ENCODE data around the gene TMSB10. TPM values are rescaled to one million over a fixed set of nuclear protein-coding genes. Genes with fewer than 3 reads are reported as not detected.
"Not testable (repeated sequence)": the region's sequence is repeated elsewhere in the genome, so short reads cannot be mapped to it uniquely, and the experiment has no call there.

The TMSB10 gene
- total and polyA plus RNA-seq, 9 donors = 1,195 to 3,326 (median 1,572) TPM

GRCh38 chr2:84865181-84865783 lies 40.2 kb upstream of the TMSB10 start:
- WGBS (ENCODE audit: insufficient coverage) = 70% methylated on average over 2 of the region's 6 CpGs
- DNase-seq = peak; percentile 23

GRCh38 chr2:84866122-84866521 lies 39.3 kb upstream of the TMSB10 start:
- no peak overlapping the region for H3K27ac ChIP-seq (ENCODE audit: low read length)
- H3K4me3 ChIP-seq (ENCODE audit: low read length) = no peak overlapping the region
- H3K27me3 ChIP-seq (ENCODE audit: control insufficient read depth, insufficient read depth, low read length) = peaks cover 8% of the 10 kb centered on the region
- 43% methylated on average over 1 of the region's 3 CpGs for WGBS (ENCODE audit: insufficient coverage)
- no peaks in the 10 kb centered on the region for H3K9me3 ChIP-seq (replicated peaks; ENCODE audit: control insufficient read depth, low read depth, low read length)
- no peaks in the 10 kb centered on the region for H3K36me3 ChIP-seq (ENCODE audit: control insufficient read depth, insufficient read depth, low read length)
- H3K4me1 ChIP-seq (ENCODE audit: control insufficient read depth, insufficient read depth, low read length) = no peaks in the 10 kb centered on the region
- no peak for DNase-seq

More at GRCh38 chr2:84865181-84865783, 40.2 kb upstream of the TMSB10 start:
- Histone ChIP-seq H3K9me3 (replicated peaks; ENCODE audit: control insufficient read depth, low read depth, low read length) (no peaks in the 10 kb centered on the region), H3K27me3 (ENCODE audit: control insufficient read depth, insufficient read depth, low read length) (peaks cover 7% of the 10 kb centered on the region), H3K4me3 (ENCODE audit: low read length) (no peak overlapping the region), H3K27ac (ENCODE audit: low read length) (no peak overlapping the region), H3K4me1 (ENCODE audit: control insufficient read depth, insufficient read depth, low read length) (no peaks in the 10 kb centered on the region), H3K36me3 (ENCODE audit: control insufficient read depth, insufficient read depth, low read length) (no peaks in the 10 kb centered on the region)

GRCh38 chr2:84868327-84868726 lies 37.1 kb upstream of the TMSB10 start:
- H3K4me1 ChIP-seq (ENCODE audit: control insufficient read depth, insufficient read depth, low read length); H3K27me3 ChIP-seq (ENCODE audit: control insufficient read depth, insufficient read depth, low read length); H3K36me3 ChIP-seq (ENCODE audit: control insufficient read depth, insufficient read depth, low read length); H3K27ac ChIP-seq (ENCODE audit: low read length); H3K4me3 ChIP-seq (ENCODE audit: low read length); DNase-seq; H3K9me3 ChIP-seq (replicated peaks; ENCODE audit: control insufficient read depth, low read depth, low read length): not testable (repeated sequence)
- WGBS (ENCODE audit: insufficient coverage) = no CpG with 5 or more reads among the region's 4 CpGs

- H3K4me3 ChIP-seq (ENCODE audit: low read length) = no peak overlapping the region
- no peak for DNase-seq
- WGBS (ENCODE audit: insufficient coverage) = 95% methylated on average over 8 of the region's 11 CpGs
- H3K36me3 ChIP-seq (ENCODE audit: control insufficient read depth, insufficient read depth, low read length) = no peaks in the 10 kb centered on the region
- no peak overlapping the region for H3K27ac ChIP-seq (ENCODE audit: low read length)
- no peaks in the 10 kb centered on the region for H3K4me1 ChIP-seq (ENCODE audit: control insufficient read depth, insufficient read depth, low read length)
- peaks cover 5% of the 10 kb centered on the region for H3K27me3 ChIP-seq (ENCODE audit: control insufficient read depth, insufficient read depth, low read length)
- H3K9me3 ChIP-seq (replicated peaks; ENCODE audit: control insufficient read depth, low read depth, low read length) = no peaks in the 10 kb centered on the region
Observed at GRCh38 chr2:84870306-84870705, 35.1 kb upstream of the TMSB10 start.

- not testable (repeated sequence) for H3K4me1 ChIP-seq (ENCODE audit: control insufficient read depth, insufficient read depth, low read length); H3K36me3 ChIP-seq (ENCODE audit: control insufficient read depth, insufficient read depth, low read length); DNase-seq; H3K9me3 ChIP-seq (replicated peaks; ENCODE audit: control insufficient read depth, low read depth, low read length); H3K27me3 ChIP-seq (ENCODE audit: control insufficient read depth, insufficient read depth, low read length); H3K27ac ChIP-seq (ENCODE audit: low read length); H3K4me3 ChIP-seq (ENCODE audit: low read length)
- 94% methylated on average over 5 of the region's 9 CpGs for WGBS (ENCODE audit: insufficient coverage)
Observed at GRCh38 chr2:84872691-84873090, 32.8 kb upstream of the TMSB10 start.

- Histone ChIP-seq H3K4me1 (ENCODE audit: control insufficient read depth, insufficient read depth, low read length) (no peaks in the 10 kb centered on the region), H3K9me3 (replicated peaks; ENCODE audit: control insufficient read depth, low read depth, low read length) (no peaks in the 10 kb centered on the region), H3K27me3 (ENCODE audit: control insufficient read depth, insufficient read depth, low read length) (peaks cover 15% of the 10 kb centered on the region), H3K36me3 (ENCODE audit: control insufficient read depth, insufficient read depth, low read length) (no peaks in the 10 kb centered on the region), H3K4me3 (ENCODE audit: low read length) (no peak overlapping the region), H3K27ac (ENCODE audit: low read length) (no peak overlapping the region)
- DNase-seq = no peak
- WGBS (ENCODE audit: insufficient coverage) = 100% methylated on average over 1 of the region's 5 CpGs
Observed at GRCh38 chr2:84873350-84873749, 32.1 kb upstream of the TMSB10 start.

- Histone ChIP-seq H3K27me3 (ENCODE audit: control insufficient read depth, insufficient read depth, low read length) (peaks cover 26% of the 10 kb centered on the region), H3K9me3 (replicated peaks; ENCODE audit: control insufficient read depth, low read depth, low read length) (no peaks in the 10 kb centered on the region), H3K4me1 (ENCODE audit: control insufficient read depth, insufficient read depth, low read length) (peaks cover 2% of the 10 kb centered on the region), H3K4me3 (ENCODE audit: low read length) (no peak overlapping the region), H3K27ac (ENCODE audit: low read length) (no peak overlapping the region), H3K36me3 (ENCODE audit: control insufficient read depth, insufficient read depth, low read length) (no peaks in the 10 kb centered on the region)
- WGBS (ENCODE audit: insufficient coverage) = 90% methylated on average over 5 of the region's 7 CpGs
- DNase-seq = no peak
Observed at GRCh38 chr2:84874381-84875212, 30.9 kb upstream of the TMSB10 start.

GRCh38 chr2:84875213-84875560 lies 30.3 kb upstream of the TMSB10 start:
- H3K27me3 ChIP-seq (ENCODE audit: control insufficient read depth, insufficient read depth, low read length) = peaks cover 30% of the 10 kb centered on the region
- H3K4me3 ChIP-seq (ENCODE audit: low read length) = no peak overlapping the region
- 55% methylated on average over 4 of the region's 4 CpGs for WGBS (ENCODE audit: insufficient coverage)
- H3K9me3 ChIP-seq (replicated peaks; ENCODE audit: control insufficient read depth, low read depth, low read length) = no peaks in the 10 kb centered on the region
- H3K4me1 ChIP-seq (ENCODE audit: control insufficient read depth, insufficient read depth, low read length) = peaks cover 6% of the 10 kb centered on the region
- H3K27ac ChIP-seq (ENCODE audit: low read length) = no peak overlapping the region
- no peak for DNase-seq
- H3K36me3 ChIP-seq (ENCODE audit: control insufficient read depth, insufficient read depth, low read length) = no peaks in the 10 kb centered on the region

- not testable (repeated sequence) for H3K36me3 ChIP-seq (ENCODE audit: control insufficient read depth, insufficient read depth, low read length); DNase-seq; H3K9me3 ChIP-seq (replicated peaks; ENCODE audit: control insufficient read depth, low read depth, low read length); H3K27ac ChIP-seq (ENCODE audit: low read length); H3K4me3 ChIP-seq (ENCODE audit: low read length)
- WGBS (ENCODE audit: insufficient coverage) = 88% methylated on average over 1 of the region's 1 CpG
- Histone ChIP-seq H3K27me3 (ENCODE audit: control insufficient read depth, insufficient read depth, low read length) (peaks cover 33% of the 10 kb centered on the region), H3K4me1 (ENCODE audit: control insufficient read depth, insufficient read depth, low read length) (peaks cover 10% of the 10 kb centered on the region)
Observed at GRCh38 chr2:84875619-84876018, 29.8 kb upstream of the TMSB10 start.

GRCh38 chr2:84876369-84876768 lies 29.1 kb upstream of the TMSB10 start:
- no peaks in the 10 kb centered on the region for H3K36me3 ChIP-seq (ENCODE audit: control insufficient read depth, insufficient read depth, low read length)
- WGBS (ENCODE audit: insufficient coverage) = 95% methylated on average over 2 of the region's 3 CpGs
- peaks cover 40% of the 10 kb centered on the region for H3K27me3 ChIP-seq (ENCODE audit: control insufficient read depth, insufficient read depth, low read length)
- H3K4me3 ChIP-seq (ENCODE audit: low read length) = no peak overlapping the region
- peaks cover 16% of the 10 kb centered on the region for H3K4me1 ChIP-seq (ENCODE audit: control insufficient read depth, insufficient read depth, low read length)
- DNase-seq = no peak
- H3K9me3 ChIP-seq (replicated peaks; ENCODE audit: control insufficient read depth, low read depth, low read length) = no peaks in the 10 kb centered on the region
- H3K27ac ChIP-seq (ENCODE audit: low read length) = no peak overlapping the region
